Mucosa of rectum (tissue), 2 donors: Measurements from ENCODE around the gene USH2A.
"Not testable (repeated sequence)": the region's sequence is repeated elsewhere in the genome, so short reads cannot be mapped to it uniquely, and the experiment has no call there.

Experiments used
- H3K27ac ChIP-seq, 2 donors: one replicate each; pipeline ENCODE4 v1.7.0; 2013; ENCODE audit warnings: inconsistent platforms in 2 of 2, low read depth in 2 of 2, low read length in 2 of 2
- H3K27me3 ChIP-seq, 2 donors: one replicate each; pipeline ENCODE4 v1.7.0; 2013; ENCODE audit warnings: low read length in 2 of 2; ENCODE audit not compliant: control insufficient read depth in 2 of 2, insufficient read depth in 2 of 2
- H3K36me3 ChIP-seq, 2 donors: one replicate each; pipeline ENCODE4 v1.7.0; 2013; ENCODE audit warnings: low read length in 2 of 2; ENCODE audit not compliant: control insufficient read depth in 2 of 2, insufficient read depth in 2 of 2
- H3K4me1 ChIP-seq, 2 donors: one replicate each; pipeline ENCODE4 v1.7.0; 2013; ENCODE audit warnings: low read length in 2 of 2, mild to moderate bottlenecking in 1 of 2; ENCODE audit not compliant: control insufficient read depth in 2 of 2, insufficient read depth in 2 of 2
- H3K4me3 ChIP-seq, 2 donors: one replicate each; pipeline ENCODE4 v1.7.0; 2013; ENCODE audit warnings: low read length in 2 of 2
- H3K9ac ChIP-seq, 2 donors: one replicate each; pipeline ENCODE4 v1.7.0; 2013; ENCODE audit warnings: low read length in 2 of 2, low read depth in 1 of 2, mild to moderate bottlenecking in 1 of 2
- H3K9me3 ChIP-seq, 2 donors: one replicate each; pipeline ENCODE4 v1.7.0; 2013; ENCODE audit warnings: low read length in 2 of 2; ENCODE audit not compliant: control insufficient read depth in 2 of 2
- donor health status: healthy.
- donor health status: Normal muscosa, but diverticular disease.

USH2A gene

DNA sequence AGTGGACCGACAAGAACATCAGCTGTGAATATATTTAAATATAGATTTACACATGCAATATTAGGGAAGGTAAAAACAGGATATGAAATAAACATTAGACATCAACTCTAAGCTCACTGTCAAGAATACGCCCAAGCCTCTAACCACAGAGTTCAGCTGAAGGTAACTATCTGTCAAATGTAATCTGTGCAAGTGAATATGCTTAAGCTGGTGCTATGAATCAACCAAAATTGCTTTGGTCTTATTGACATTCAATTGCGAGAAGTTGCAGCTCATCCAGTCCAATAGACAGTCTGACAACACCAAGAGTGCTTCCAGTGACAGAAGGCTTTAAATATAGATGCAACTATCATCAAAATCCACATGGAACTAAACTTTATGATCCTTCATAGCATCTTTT is 32.3 kb downstream of the USH2A start:
- H3K4me1 ChIP-seq, result no peaks in the 10 kb centered on the region
- no peak overlapping the region for H3K27ac ChIP-seq
- H3K27me3 ChIP-seq, result no peaks in the 10 kb centered on the region
- H3K9ac ChIP-seq, result no peak overlapping the region
- H3K36me3 ChIP-seq, result no peaks in the 10 kb centered on the region
- no peaks in the 10 kb centered on the region for H3K9me3 ChIP-seq
- no peak overlapping the region for H3K4me3 ChIP-seq

DNA sequence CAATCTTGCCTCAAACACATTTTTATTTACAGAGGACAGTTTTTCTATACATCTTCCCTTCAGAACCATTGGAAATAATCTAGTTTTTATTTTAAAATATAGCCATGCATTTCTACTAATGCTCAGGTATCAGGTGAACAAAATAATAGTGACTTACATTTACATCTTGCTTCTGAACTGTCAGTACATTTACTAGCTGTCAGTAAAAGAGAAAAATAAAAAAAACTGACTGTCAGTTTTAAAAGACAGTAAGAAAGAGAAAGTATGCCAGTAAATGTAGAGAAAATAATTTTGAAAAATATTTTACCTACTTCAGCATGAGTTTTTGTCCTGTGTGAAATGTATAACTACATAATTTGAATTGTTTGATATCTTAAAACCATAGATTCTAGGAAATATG is 33.5 kb downstream of the USH2A start:
- Histone ChIP-seq H3K9me3 (no peaks in the 10 kb centered on the region), H3K27me3 (no peaks in the 10 kb centered on the region), H3K4me3 (no peak overlapping the region), H3K27ac (no peak overlapping the region), H3K9ac (no peak overlapping the region), H3K36me3 (no peaks in the 10 kb centered on the region), H3K4me1 (no peaks in the 10 kb centered on the region)

DNA sequence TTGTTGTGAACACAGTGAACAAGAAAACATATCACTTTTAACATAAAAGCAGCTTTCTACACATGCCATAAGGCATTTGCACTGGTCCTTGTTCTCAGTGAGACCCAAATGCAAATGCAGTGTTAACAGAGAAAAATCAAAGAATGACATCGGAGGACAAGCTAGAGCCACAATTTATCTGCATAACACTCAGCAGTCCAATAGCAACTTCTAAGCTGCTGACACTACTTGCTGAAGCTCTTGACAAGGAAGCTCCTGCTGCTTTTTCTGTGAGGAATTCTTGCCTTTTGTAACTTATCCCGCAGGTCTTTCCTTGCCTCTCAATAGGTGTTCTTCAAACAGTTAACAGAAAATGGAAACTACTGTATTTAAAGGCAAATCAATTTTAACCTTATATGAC is 34.7 kb downstream of the USH2A start:
- no peaks in the 10 kb centered on the region for H3K36me3 ChIP-seq
- no peaks in the 10 kb centered on the region for H3K27me3 ChIP-seq
- H3K9me3 ChIP-seq, result no peaks in the 10 kb centered on the region
- no peak overlapping the region for H3K9ac ChIP-seq
- no peak overlapping the region for H3K27ac ChIP-seq
- no peak overlapping the region for H3K4me3 ChIP-seq
- no peaks in the 10 kb centered on the region for H3K4me1 ChIP-seq

DNA sequence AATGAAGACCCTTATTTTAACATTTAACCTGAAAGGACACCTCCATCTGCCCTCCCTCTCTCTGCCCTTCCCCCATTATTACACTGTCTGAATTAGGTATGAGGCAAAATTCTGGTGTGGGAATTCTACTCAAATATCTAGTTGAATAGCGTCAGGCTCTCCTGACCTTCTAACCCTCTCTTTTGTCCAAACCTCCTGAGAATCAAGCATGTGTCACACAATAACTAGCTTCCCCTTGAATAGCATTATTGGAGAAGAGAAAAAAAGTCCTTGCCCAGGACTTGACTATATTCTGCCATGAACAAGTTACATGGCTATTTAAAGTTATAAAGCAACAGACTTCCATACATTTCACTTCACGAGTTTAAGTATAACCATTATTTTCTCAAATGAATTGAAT is 35.5 kb downstream of the USH2A start:
- H3K27me3 ChIP-seq, result no peaks in the 10 kb centered on the region
- H3K36me3 ChIP-seq, result no peaks in the 10 kb centered on the region
- H3K9ac ChIP-seq, result no peak overlapping the region
- H3K9me3 ChIP-seq, result no peaks in the 10 kb centered on the region
- no peak overlapping the region for H3K27ac ChIP-seq
- no peak overlapping the region for H3K4me3 ChIP-seq
- H3K4me1 ChIP-seq, result no peaks in the 10 kb centered on the region

DNA sequence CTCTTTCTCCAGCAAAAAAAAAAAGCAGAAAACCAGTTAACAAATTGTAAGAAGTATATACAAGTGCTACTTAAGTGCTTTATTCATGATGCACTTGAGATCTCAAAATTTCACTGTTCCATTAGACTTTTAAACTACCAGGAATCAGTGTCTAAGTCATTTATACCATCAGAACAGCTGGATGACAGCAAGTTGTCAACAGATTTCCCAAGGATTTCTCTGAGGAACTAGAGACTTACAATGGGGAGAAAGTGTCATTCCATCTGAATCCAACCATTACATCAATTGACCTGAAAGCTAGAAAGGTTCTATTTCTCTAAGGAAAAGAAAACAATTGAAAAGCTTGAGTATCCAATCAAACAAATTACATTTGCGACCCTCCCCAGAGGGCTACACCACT is 43.8 kb downstream of the USH2A start:
- H3K27ac ChIP-seq, result no peak overlapping the region
- H3K4me3 ChIP-seq, result no peak overlapping the region
- H3K4me1 ChIP-seq, result no peaks in the 10 kb centered on the region
- H3K27me3 ChIP-seq, result no peaks in the 10 kb centered on the region
- no peaks in the 10 kb centered on the region for H3K9me3 ChIP-seq
- H3K36me3 ChIP-seq, result no peaks in the 10 kb centered on the region
- no peak overlapping the region for H3K9ac ChIP-seq

DNA sequence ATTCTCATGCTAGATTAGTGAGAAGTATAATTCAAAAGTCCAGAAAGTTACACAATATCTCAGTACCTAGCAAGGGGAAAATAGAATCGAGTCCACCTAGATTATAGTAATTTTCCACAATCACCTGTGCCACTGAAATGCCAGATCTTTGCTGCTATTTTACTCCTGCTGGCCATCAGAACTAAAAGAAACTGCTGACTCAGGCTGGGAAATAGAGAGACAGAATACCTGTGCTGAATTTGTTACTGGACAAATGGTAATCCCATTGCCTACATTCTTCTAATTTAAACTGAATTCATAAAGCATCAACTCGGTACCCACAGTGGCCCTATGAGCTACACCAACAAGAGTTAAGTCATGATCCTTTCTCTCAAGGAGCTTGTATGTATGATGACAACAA is 55.0 kb downstream of the USH2A start:
- H3K9ac ChIP-seq, result no peak overlapping the region
- H3K27me3 ChIP-seq, result no peaks in the 10 kb centered on the region
- no peak overlapping the region for H3K4me3 ChIP-seq
- H3K36me3 ChIP-seq, result no peaks in the 10 kb centered on the region
- H3K27ac ChIP-seq, result no peak overlapping the region
- H3K9me3 ChIP-seq, result no peaks in the 10 kb centered on the region
- no peaks in the 10 kb centered on the region for H3K4me1 ChIP-seq

DNA sequence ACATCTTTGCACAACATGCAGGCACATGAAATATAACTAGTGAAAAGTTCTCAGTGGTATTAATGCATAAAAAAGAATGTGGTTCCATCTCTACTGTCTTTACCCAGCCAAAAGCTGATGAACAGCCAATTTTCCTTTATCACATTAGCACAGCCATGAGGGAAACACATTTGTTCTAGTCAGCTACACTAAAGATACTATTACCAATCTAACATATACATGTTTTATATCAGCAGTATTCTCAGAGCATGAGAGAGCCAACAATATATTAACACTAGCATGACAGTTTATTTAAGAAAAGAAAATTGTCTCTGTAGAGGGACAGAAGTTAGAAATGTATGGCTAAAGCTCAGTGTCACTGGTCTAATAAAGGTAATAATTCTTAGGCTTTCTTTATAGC is 56.3 kb downstream of the USH2A start:
- no peak overlapping the region for H3K4me3 ChIP-seq
- no peaks in the 10 kb centered on the region for H3K9me3 ChIP-seq
- no peaks in the 10 kb centered on the region for H3K27me3 ChIP-seq
- H3K4me1 ChIP-seq, result no peaks in the 10 kb centered on the region
- H3K9ac ChIP-seq, result no peak overlapping the region
- H3K27ac ChIP-seq, result no peak overlapping the region
- no peaks in the 10 kb centered on the region for H3K36me3 ChIP-seq

DNA sequence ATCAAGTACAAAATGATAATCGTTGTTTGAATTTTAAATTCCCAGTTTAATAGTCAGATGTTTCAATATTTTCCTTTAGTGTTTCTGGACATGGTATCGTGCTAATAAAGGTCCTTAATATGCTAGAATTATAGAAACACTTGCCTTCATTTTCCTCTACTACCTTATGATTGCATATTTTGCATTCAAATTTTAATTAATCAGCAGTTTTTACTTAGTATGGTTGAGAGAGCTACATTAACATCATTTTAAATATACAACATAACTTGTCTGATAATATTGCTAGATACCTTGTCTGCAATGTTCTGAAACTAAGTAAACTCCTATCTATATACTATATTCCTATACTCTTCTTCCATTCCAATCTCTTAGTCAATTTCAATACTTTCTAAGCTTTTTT is 66.3 kb downstream of the USH2A start:
- Histone ChIP-seq H3K27me3 (no peaks in the 10 kb centered on the region), H3K4me1 (no peaks in the 10 kb centered on the region), H3K27ac (no peak overlapping the region), H3K9ac (no peak overlapping the region), H3K9me3 (no peaks in the 10 kb centered on the region), H3K36me3 (no peaks in the 10 kb centered on the region), H3K4me3 (no peak overlapping the region)

DNA sequence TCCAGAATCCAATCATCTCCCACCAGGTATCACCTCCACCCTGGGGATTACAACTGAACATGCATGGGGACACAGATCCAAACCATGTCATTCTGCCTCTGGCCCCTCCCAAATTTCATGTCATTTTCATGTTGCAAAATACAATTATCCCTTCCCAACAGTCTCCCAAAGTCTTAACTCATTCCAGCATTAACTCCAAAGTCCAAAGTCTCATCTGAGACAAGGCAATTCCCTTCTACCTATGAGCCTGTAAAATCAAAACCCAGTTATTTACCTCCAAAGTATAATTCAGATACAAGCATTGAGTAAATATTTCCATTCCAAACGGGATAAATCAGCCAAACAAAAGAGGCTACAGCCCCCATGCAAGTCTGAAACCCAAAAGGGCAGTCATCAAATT is 73.1 kb downstream of the USH2A start:
- H3K27me3 ChIP-seq, result no peaks in the 10 kb centered on the region
- no peak overlapping the region for H3K27ac ChIP-seq
- H3K36me3 ChIP-seq, result no peaks in the 10 kb centered on the region
- H3K9me3 ChIP-seq, result no peaks in the 10 kb centered on the region
- no peak overlapping the region for H3K4me3 ChIP-seq
- H3K4me1 ChIP-seq, result no peaks in the 10 kb centered on the region
- no peak overlapping the region for H3K9ac ChIP-seq

DNA sequence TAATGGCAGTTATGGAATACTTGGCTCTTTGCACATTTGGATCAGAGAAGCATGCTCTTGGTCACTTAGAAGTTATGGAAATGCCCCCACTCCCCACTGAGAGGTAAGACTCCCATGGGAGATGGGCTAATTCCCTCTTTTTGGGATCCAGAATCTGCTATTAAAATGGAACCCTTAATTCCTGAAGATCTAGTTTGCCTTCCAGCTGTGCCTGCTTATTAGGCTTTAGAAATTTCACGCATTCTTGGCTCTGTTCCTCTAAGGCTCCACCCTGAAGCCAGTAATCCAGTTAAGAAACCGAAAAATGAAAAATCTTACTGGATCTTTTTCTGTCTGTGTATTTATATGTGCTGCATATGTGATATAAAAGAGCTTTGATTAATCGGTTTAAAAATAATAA is 76.7 kb downstream of the USH2A start:
- Histone ChIP-seq H3K4me1 (no peaks in the 10 kb centered on the region), H3K9me3 (no peaks in the 10 kb centered on the region), H3K9ac (no peak overlapping the region), H3K4me3 (no peak overlapping the region), H3K36me3 (no peaks in the 10 kb centered on the region), H3K27ac (no peak overlapping the region), H3K27me3 (no peaks in the 10 kb centered on the region)

DNA sequence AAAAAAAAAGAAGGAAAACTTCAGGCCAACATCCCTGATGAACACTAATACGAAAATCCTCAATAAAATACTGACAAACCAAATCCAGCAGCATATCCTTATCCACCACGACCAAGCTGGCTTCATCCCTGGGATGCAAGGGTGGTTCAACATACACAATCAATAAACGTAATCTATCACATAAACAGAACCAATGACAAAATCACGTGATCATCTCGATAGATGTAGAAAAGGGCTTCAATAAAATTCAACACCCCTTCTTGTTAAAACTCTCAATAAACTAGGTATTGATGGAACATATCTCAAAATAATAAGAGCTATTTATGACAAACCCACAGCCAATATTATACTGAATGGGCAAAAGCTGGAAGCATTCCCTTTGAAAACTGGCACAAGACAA is 82.7 kb downstream of the USH2A start:
- not testable (repeated sequence) for H3K27ac ChIP-seq, H3K36me3 ChIP-seq, H3K27me3 ChIP-seq, H3K9ac ChIP-seq, H3K9me3 ChIP-seq, H3K4me1 ChIP-seq, H3K4me3 ChIP-seq
